Ovary (tissue), 9 donors: Measurements from ENCODE around the gene MPV17L2. TPM values are rescaled to one million over a fixed set of nuclear protein-coding genes. Genes with fewer than 3 reads are reported as not detected.

ENCODE experiments used
- DNase-seq, 5 donors: peaks; one replicate each; pipeline ENCODE4 v3.0.0-alpha.2; 2019 to 2020
- H3K27ac ChIP-seq, 2 donors: fragments of 200-600 bp; one replicate each; pipeline versions ENCODE4 v1.5.1 to v1.8.0; 2019 to 2022
- H3K27me3 ChIP-seq: fragments of 200-600 bp; one replicate; pipeline ENCODE4 v1.8.0; 2022
- H3K36me3 ChIP-seq: fragments of 200-600 bp; sonication (generic); one replicate; pipeline ENCODE4 v1.5.1; 2019
- H3K4me1 ChIP-seq: one replicate; pipeline ENCODE4 v1.8.1; 2013; ENCODE audit warnings: mild to moderate bottlenecking, moderate library complexity; ENCODE audit not compliant: insufficient read depth
- H3K4me3 ChIP-seq: fragments of 200-600 bp; sonication (generic); one replicate; pipeline ENCODE4 v1.5.1; 2017
- H3K9me3 ChIP-seq, 2 donors: fragments of 200-600 bp in 1 of 2; sonication (generic) in 1 of 2; one replicate each; pipeline versions ENCODE4 v1.5.1 to v1.8.1; 2013 to 2019; ENCODE audit warnings: mild to moderate bottlenecking in 1 of 2, moderate library complexity in 1 of 2
- EP300 ChIP-seq: sonication (generic); formaldehyde crosslinking; IDR thresholded peaks from one replicate; pipeline ENCODE4 v1.6.1; 2017; ENCODE audit warnings: antibody characterized with exemption
- POLR2A ChIP-seq: fragments of 450-650 bp; IDR thresholded peaks from one replicate; pipeline ENCODE4 v1.6.1; 2017; ENCODE audit warnings: antibody characterized with exemption, mild to moderate bottlenecking, moderate library complexity
- WGBS, 3 donors: extraction: QIAGEN DNeasy Blood & Tissue Kit in 1 of 3; methylation state at CpG; one replicate each; pipeline versions ENCODE4 v1.1.5 to v1.1.7; 2013 to 2017; 5-methylcytosine and 5-hydroxymethylcytosine counted together
- intact Hi-C, 4 donors: fragments of 100-400 bp; cut with DNase I; formaldehyde crosslinking; loops; one replicate each; pipeline versions ENCODE4 v1.11.0 to v1.15.1; 2022 to 2023
- polyA plus RNA-seq, 2 donors: library from polyadenylated mRNA; stranded (reverse); fragments of 200-250 nt in 1 of 2; fragments of 350-450 nt in 1 of 2; fragmentation: Illumina TruSeq in 1 of 2; extraction: RNeasy Lipid Tissue Mini Kit (QIAGEN cat#74804) in 1 of 2; gene quantifications; one replicate each; pipeline ENCODE4 v1.2.3, GENCODE V29; 2013 to 2014
- total RNA-seq, 7 donors: library from RNA; depleted of rRNA in 2 of 7; stranded (reverse); fragments of >200 nt in 2 of 7; fragmentation: NEBNext Ultra II Directional in 3 of 7; extraction: Animal tissue kit (Norgen Biotek cat#: 25700) in 3 of 7; gene quantifications; one replicate each; pipeline versions ENCODE4 v1.1.0 to v1.2.4, GENCODE V29; 2016 to 2023
- TF ChIP-seq, protein P1 (sequence below), 3 donors: fragments of 450-650 bp in 2 of 3; fragments of 200-600 bp in 1 of 3; IDR thresholded peaks; one replicate each; pipeline versions ENCODE4 v1.5.1 to v1.8.0; 2016 to 2022; ENCODE audit warnings: antibody characterized with exemption in 3 of 3, mild to moderate bottlenecking in 1 of 3
- donor health status: DM: no; HTN: no; CAD: no; lungs with moderate emphysema.
- donor health status: DM: no; HTN: no; CAD: no.
- donor health status: Bipolar disorder and iron deficiency.
- donor health status: DM: yes; HTN: yes; CAD: no.
- donor health status: DM: no; HTN: no; CAD: no.
- donor health status: DM: yes; HTN: yes; CAD: no.

MPV17L2 gene
- total and polyA plus RNA-seq, 9 donors: 3.5 to 15.2 (median 8.6) TPM

DNA sequence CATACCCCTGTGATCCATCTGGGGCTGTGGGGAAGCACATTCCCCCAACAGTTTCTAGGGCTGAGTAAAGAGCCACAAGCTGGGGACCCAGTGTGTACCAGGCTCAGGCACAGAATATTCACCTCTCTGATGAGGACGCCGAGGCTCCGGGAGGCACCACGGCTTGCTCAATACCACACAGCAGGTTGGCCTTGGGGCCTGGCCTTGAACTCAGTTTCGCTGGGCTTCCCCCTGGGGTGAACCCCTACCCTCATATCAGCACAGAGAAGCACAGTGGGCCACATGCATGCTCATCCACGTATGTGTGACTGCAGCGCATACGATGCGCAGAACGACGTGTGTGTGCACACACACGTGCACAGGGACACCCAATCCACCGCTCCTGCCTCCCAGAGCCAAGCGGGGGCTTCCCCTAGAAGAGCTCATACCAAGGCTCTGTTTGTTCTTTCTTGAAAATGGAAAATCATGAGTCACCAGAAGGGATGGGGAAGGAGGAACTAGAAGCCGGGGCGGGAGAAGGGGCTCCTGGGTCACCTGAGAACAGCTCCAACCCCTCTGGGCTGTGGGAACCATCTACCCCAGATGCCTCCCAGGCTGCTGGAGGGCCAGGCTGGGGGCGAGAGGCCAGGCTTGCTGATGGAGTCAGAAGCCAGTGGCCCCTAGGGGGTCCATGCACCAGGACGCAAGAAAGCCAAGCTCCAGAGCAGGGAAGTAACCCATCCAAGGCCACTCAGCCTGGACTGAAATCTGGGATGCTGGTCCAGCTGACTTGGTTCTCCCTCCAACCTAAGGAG, 38.1 kb downstream of the MPV17L2 start:
- H3K36me3 ChIP-seq: no peaks in the 10 kb centered on the region
- peaks cover 2% of the 10 kb centered on the region for H3K4me1 ChIP-seq
- H3K9me3 ChIP-seq: peaks cover 0 to 9% of the 10 kb centered on the region in 2 donors
- H3K27me3 ChIP-seq: peaks cover 3% of the 10 kb centered on the region
- intact Hi-C loops: no loop called here
- DNase-seq: peak in 1 of 5 donors; percentile 51
- no peak overlapping the region for H3K27ac ChIP-seq
- no peak overlapping the region for H3K4me3 ChIP-seq
- TF ChIP-seq, protein P1, sequence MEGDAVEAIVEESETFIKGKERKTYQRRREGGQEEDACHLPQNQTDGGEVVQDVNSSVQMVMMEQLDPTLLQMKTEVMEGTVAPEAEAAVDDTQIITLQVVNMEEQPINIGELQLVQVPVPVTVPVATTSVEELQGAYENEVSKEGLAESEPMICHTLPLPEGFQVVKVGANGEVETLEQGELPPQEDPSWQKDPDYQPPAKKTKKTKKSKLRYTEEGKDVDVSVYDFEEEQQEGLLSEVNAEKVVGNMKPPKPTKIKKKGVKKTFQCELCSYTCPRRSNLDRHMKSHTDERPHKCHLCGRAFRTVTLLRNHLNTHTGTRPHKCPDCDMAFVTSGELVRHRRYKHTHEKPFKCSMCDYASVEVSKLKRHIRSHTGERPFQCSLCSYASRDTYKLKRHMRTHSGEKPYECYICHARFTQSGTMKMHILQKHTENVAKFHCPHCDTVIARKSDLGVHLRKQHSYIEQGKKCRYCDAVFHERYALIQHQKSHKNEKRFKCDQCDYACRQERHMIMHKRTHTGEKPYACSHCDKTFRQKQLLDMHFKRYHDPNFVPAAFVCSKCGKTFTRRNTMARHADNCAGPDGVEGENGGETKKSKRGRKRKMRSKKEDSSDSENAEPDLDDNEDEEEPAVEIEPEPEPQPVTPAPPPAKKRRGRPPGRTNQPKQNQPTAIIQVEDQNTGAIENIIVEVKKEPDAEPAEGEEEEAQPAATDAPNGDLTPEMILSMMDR (IDR thresholded peaks at IDR 0.05): no peak
- TF ChIP-seq POLR2A (no peak), EP300 (no peak)
- 24 to 29% (median 25%) methylated on average over 18 of the region's 18 CpGs for WGBS, 3 donors

DNA sequence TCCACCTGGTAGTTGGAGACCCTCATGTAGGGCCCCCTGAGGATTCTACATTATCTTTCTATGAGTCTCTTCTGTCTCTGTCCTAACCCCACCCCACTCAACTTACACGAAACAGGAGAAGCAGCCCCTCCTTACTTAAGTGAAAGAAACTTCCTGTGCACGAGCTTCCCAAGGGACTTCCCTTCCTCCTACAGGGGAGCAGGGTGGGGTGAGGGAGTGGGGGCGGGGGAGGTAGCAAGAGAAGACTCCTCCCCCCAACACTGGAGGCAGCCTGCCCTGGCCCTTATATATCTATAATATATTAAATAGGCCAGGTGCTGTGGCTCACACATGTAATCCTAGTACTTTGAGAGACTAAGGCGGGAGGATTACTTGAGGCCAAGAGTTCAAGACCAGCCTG, 38.8 kb downstream of the MPV17L2 start:
- no peak for DNase-seq
- Histone ChIP-seq H3K4me3 (no peak overlapping the region), H3K27me3 (no peaks in the 10 kb centered on the region), H3K4me1 (peaks cover 2% of the 10 kb centered on the region), H3K27ac (no peak overlapping the region), H3K9me3 (peaks cover 0 to 9% of the 10 kb centered on the region in 2 donors), H3K36me3 (no peaks in the 10 kb centered on the region)
- 14 to 19% (median 14%) methylated on average over 4 of the region's 4 CpGs for WGBS, 3 donors
- intact Hi-C loops: no loop called here
- TF ChIP-seq, protein P1 (IDR thresholded peaks at IDR 0.05): no peak
- TF ChIP-seq POLR2A: no peak
- no peak for TF ChIP-seq EP300

DNA sequence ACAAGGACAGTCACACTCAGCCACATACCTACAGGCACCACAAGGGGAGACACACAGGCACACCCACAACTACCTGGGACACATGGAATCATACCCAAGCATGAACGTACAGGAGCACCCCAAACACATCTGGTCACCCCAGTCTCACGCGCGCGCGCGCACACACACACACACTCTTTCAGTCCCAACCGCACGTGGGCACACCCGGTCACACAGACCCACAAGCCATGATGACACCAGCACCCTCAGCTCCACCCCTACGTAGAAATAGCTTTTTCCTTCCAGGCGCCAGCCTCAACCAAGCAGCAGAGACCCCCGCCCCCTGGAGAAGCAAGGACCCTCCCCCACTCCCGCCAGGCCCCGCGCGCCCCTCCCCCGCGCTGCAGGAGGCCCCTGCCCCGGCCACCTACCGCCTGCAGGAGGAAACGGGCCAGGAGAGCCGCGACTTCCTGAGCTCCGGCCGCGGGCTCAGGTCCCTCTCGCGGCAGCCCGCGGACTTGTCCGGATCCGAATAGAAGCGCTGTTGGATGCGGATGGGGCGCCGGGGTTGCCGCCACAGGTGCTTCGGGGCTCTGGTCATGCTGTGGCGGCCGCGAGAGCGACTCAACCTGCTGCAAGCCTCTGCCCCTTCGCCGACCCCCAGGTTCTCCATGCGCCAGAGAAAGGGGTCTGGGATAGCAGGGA, 39.7 kb downstream of the MPV17L2 start:
- intact Hi-C loops: no loop called here
- Histone ChIP-seq H3K36me3 (no peaks in the 10 kb centered on the region), H3K4me1 (peaks cover 2% of the 10 kb centered on the region), H3K27ac (no peak overlapping the region), H3K9me3 (peaks cover 0 to 9% of the 10 kb centered on the region in 2 donors), H3K27me3 (no peaks in the 10 kb centered on the region), H3K4me3 (no peak overlapping the region)
- TF ChIP-seq EP300 (no peak), POLR2A (no peak)
- TF ChIP-seq, protein P1 (IDR thresholded peaks at IDR 0.05): no peak
- no peak for DNase-seq
- WGBS, 3 donors: 2 to 4% (median 3%) methylated on average over 25 to 46 of the region's 46 CpGs

DNA sequence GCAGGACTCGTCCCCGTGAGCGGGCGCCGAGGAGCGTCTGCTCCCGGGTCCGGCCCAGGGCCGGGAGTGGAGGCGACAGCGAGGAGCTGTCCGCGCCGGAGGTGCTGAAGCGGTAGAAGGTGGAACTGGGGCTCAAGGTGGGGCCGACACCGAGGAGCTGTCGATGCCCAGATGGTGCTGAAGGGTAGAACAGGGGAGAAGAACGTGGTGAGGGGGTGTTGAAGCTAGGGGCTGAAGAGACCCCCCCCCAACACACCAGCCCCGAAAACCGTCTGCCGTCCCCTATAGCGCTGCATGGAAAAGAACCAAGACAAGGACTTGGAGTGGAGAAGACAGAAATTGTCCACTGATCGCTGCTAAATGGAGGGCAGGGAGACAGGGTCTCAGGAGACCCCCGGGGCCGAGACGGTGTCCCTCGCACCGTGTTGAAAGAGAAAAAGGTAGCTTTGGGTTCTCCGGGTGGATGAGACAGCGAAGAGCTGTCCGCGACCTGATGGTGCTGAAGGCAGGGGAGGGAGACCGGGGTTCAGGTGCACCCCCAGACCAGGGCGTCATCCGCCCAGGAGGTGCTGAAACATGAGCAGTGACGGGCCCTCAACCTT, 40.3 kb downstream of the MPV17L2 start:
- DNase-seq: peak in 3 of 5 donors; percentile 28 to 72 (median 57)
- H3K4me3 ChIP-seq: no peak overlapping the region
- intact Hi-C loops: no loop called here
- no peaks in the 10 kb centered on the region for H3K27me3 ChIP-seq
- H3K9me3 ChIP-seq: peaks cover 0 to 9% of the 10 kb centered on the region in 2 donors
- no peak overlapping the region for H3K27ac ChIP-seq
- TF ChIP-seq EP300 (no peak), POLR2A (no peak)
- TF ChIP-seq, protein P1 (IDR thresholded peaks at IDR 0.05): no peak
- 11 to 19% (median 17%) methylated on average over 36 to 37 of the region's 37 CpGs for WGBS, 3 donors
- peaks cover 2% of the 10 kb centered on the region for H3K4me1 ChIP-seq
- H3K36me3 ChIP-seq: no peaks in the 10 kb centered on the region
